Measurements from ENCODE around the gene PROKR1. TPM values are rescaled to one million over a fixed set of nuclear protein-coding genes. Genes with fewer than 3 reads are reported as not detected.
A peak's percentile ranks its signal among the peaks of the same experiment; 100 is the strongest.

Gene PROKR1
- total and polyA plus RNA-seq, 4 donors = 2.2 to 5.8 (median 4.9) TPM

DNA sequence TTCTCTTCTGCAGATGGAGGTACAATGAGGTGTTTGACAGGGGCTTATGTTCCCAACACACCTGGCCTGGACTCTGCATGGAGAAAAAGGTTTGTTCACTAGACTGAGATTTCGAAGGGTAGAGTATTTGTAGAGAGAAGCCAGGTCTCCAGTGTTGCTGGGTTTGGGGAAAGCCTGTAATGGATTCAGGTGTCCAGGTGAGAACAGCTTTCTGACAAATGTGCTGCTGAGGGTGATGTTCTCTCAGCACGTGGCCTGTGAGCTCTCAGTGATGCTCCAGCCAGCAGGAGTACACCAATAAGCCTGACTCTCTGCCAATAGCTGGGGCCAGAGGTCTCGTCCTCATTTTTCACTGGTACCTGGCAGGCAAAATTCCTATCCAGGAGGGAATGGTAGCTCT, 47.5 kb downstream of the PROKR1 start:
- H3K4me3 ChIP-seq (ENCODE audit: low read depth, low read length) = no peak overlapping the region
- no peaks in the 10 kb centered on the region for H3K4me1 ChIP-seq (ENCODE audit: control insufficient read depth, insufficient read depth, low read length)
- H3K27me3 ChIP-seq (ENCODE audit: control insufficient read depth, insufficient read depth, low read length) = no peaks in the 10 kb centered on the region
- no peaks in the 10 kb centered on the region for H3K9me3 ChIP-seq (ENCODE audit: control insufficient read depth, insufficient read depth, low read length)
- H3K27ac ChIP-seq (ENCODE audit: low read depth, low read length) = no peak overlapping the region
- DNase-seq (ENCODE audit: low read depth in 4 of 6, low spot score in 6 of 6) = no peak
- 68% methylated on average over 2 of the region's 3 CpGs for WGBS (ENCODE audit: insufficient coverage)
- H3K36me3 ChIP-seq (ENCODE audit: control insufficient read depth, insufficient read depth, low read length) = no peaks in the 10 kb centered on the region

DNA sequence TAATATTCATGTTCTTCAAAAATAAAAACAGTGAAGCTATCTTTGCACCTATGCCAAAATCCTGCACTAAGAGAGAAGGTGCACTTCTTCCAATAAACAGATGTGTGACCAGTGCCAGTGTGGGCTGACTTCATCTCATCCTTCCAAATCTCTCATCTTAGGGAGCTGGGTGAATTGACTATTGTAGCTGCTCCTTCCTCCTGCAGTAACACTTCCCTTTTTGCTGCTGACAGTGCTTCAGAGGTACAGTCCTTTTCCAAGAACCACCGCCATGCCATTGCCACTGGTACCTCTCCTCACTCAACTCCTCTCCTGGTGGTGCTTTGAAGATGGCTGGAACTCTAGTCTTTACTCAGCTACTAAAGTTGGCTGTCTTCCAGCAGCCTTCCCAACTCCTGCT, 49.1 kb downstream of the PROKR1 start:
- no peak overlapping the region for H3K27ac ChIP-seq (ENCODE audit: low read depth, low read length)
- no peaks in the 10 kb centered on the region for H3K27me3 ChIP-seq (ENCODE audit: control insufficient read depth, insufficient read depth, low read length)
- no peak overlapping the region for H3K4me3 ChIP-seq (ENCODE audit: low read depth, low read length)
- WGBS (ENCODE audit: insufficient coverage) = no CpG with 5 or more reads among the region's 1 CpG
- H3K9me3 ChIP-seq (ENCODE audit: control insufficient read depth, insufficient read depth, low read length) = no peaks in the 10 kb centered on the region
- DNase-seq (ENCODE audit: low read depth in 4 of 6, low spot score in 6 of 6) = no peak
- no peaks in the 10 kb centered on the region for H3K4me1 ChIP-seq (ENCODE audit: control insufficient read depth, insufficient read depth, low read length)
- H3K36me3 ChIP-seq (ENCODE audit: control insufficient read depth, insufficient read depth, low read length) = no peaks in the 10 kb centered on the region

DNA sequence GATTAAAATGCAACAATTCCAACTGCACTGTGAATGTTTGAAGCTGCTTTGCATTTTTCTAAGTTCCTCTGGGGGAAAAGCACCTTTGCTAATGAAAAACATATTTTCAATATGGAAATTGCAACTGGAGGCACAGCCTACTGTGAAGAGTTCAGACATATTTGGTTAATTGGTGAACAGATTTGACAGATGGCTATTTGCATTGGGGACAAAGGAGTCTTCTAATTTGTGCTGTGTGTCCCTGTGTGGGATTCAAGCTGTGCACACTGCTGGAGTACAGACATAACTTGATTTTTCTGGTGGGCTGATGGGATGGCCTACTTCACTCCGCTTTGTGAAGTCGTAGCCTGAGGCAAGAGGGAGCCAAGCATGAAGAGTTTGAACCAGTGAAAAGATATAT, 50.6 kb downstream of the PROKR1 start:
- DNase-seq (ENCODE audit: low read depth in 4 of 6, low spot score in 6 of 6) = peak in 2 of 6 donors; percentile 77 to 82
- Histone ChIP-seq H3K27ac (ENCODE audit: low read depth, low read length) (no peak overlapping the region), H3K4me3 (ENCODE audit: low read depth, low read length) (no peak overlapping the region), H3K4me1 (ENCODE audit: control insufficient read depth, insufficient read depth, low read length) (no peaks in the 10 kb centered on the region), H3K9me3 (ENCODE audit: control insufficient read depth, insufficient read depth, low read length) (no peaks in the 10 kb centered on the region), H3K36me3 (ENCODE audit: control insufficient read depth, insufficient read depth, low read length) (no peaks in the 10 kb centered on the region), H3K27me3 (ENCODE audit: control insufficient read depth, insufficient read depth, low read length) (no peaks in the 10 kb centered on the region)
- WGBS (ENCODE audit: insufficient coverage) = no CpG with 5 or more reads among the region's 2 CpGs

DNA sequence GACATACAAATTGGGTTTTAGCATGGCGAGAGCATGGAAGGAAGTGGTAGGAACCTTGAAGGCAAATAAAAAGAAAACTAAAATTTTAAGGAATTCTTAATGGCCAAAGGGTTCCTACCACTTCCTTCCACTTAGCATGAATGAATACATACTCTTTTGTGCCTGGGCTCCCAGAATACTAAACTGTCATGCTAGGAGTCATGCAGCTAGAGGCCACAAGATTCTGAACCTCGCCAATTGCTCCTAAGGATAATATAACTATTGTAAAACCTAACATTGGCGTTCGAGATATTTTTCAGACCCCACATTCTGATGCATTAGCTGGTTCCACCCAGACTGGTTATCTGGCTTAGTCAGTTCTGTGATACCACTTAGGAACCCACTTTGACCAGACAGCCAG, 52.6 kb downstream of the PROKR1 start:
- DNase-seq (ENCODE audit: low read depth in 4 of 6, low spot score in 6 of 6) = no peak
- Histone ChIP-seq H3K4me1 (ENCODE audit: control insufficient read depth, insufficient read depth, low read length) (no peaks in the 10 kb centered on the region), H3K4me3 (ENCODE audit: low read depth, low read length) (no peak overlapping the region), H3K36me3 (ENCODE audit: control insufficient read depth, insufficient read depth, low read length) (no peaks in the 10 kb centered on the region), H3K27ac (ENCODE audit: low read depth, low read length) (no peak overlapping the region), H3K9me3 (ENCODE audit: control insufficient read depth, insufficient read depth, low read length) (no peaks in the 10 kb centered on the region), H3K27me3 (ENCODE audit: control insufficient read depth, insufficient read depth, low read length) (no peaks in the 10 kb centered on the region)
- WGBS (ENCODE audit: insufficient coverage) = 83% methylated on average over 3 of the region's 4 CpGs

DNA sequence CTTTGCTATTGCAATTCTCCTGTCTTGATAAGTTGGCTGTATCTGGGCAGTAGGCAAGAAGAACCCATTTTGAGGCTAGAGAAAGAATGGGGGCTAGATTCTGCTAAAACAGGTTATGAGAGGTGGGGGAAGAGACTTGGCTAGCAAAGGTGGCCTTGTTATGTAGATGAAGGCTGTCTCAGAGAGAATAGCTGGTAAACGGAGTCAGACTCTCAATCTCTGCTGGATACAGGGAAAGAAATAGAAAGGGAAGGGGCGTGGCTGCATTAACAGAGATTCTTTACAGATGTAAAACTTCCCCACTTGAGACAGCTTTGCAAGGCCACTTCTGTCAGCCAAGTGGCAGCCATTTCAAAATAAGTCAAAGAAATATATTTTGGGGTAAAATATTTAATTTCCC, 53.2 kb downstream of the PROKR1 start:
- H3K27ac ChIP-seq (ENCODE audit: low read depth, low read length) = no peak overlapping the region
- H3K9me3 ChIP-seq (ENCODE audit: control insufficient read depth, insufficient read depth, low read length) = no peaks in the 10 kb centered on the region
- no peak overlapping the region for H3K4me3 ChIP-seq (ENCODE audit: low read depth, low read length)
- no peaks in the 10 kb centered on the region for H3K4me1 ChIP-seq (ENCODE audit: control insufficient read depth, insufficient read depth, low read length)
- no peaks in the 10 kb centered on the region for H3K27me3 ChIP-seq (ENCODE audit: control insufficient read depth, insufficient read depth, low read length)
- WGBS (ENCODE audit: insufficient coverage) = no CpG with 5 or more reads among the region's 2 CpGs
- DNase-seq (ENCODE audit: low read depth in 4 of 6, low spot score in 6 of 6) = no peak
- H3K36me3 ChIP-seq (ENCODE audit: control insufficient read depth, insufficient read depth, low read length) = no peaks in the 10 kb centered on the region

DNA sequence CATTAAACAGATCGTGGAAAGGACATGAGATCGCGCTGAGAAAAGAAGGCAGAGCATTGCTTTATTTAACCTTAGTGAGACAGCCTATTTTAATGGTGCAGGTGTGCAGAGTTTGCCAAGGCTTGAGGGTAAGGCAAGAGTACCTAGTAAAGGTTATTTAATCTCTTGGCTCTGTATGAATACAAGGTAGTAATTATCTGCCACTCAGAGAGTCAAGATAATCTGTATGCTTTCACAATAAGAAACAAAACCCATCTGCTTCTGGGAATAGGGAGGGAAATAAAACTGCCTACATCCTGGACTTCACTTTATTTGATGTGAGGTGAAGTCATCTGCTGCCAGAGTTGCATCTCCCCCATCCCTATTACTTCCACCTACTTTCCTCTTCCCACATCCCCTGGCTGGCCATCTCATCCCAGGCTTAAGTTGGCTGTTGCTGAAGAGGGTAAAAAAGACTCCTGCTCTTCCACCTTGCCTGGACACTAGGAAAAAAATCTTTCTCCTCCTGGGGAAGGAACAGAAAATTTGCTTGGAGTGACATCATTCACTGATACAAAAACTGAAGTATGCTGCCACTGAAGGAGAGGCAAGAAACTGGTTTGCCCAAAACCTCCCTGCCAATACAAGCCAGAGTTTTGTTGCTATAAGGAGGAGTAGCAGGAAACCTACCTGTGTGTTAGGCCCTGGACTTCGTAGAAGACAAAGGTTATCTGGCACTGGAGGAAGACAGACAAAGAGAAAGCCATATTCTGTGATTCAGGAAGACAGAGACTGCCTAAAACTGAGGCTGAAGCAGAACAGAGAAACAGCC, 55.4 kb downstream of the PROKR1 start:
- no peaks in the 10 kb centered on the region for H3K27me3 ChIP-seq (ENCODE audit: control insufficient read depth, insufficient read depth, low read length)
- no peaks in the 10 kb centered on the region for H3K4me1 ChIP-seq (ENCODE audit: control insufficient read depth, insufficient read depth, low read length)
- WGBS (ENCODE audit: insufficient coverage) = 69% methylated on average over 4 of the region's 4 CpGs
- no peak overlapping the region for H3K27ac ChIP-seq (ENCODE audit: low read depth, low read length)
- no peaks in the 10 kb centered on the region for H3K9me3 ChIP-seq (ENCODE audit: control insufficient read depth, insufficient read depth, low read length)
- no peak overlapping the region for H3K4me3 ChIP-seq (ENCODE audit: low read depth, low read length)
- DNase-seq (ENCODE audit: low read depth in 4 of 6, low spot score in 6 of 6) = no peak
- H3K36me3 ChIP-seq (ENCODE audit: control insufficient read depth, insufficient read depth, low read length) = no peaks in the 10 kb centered on the region

DNA sequence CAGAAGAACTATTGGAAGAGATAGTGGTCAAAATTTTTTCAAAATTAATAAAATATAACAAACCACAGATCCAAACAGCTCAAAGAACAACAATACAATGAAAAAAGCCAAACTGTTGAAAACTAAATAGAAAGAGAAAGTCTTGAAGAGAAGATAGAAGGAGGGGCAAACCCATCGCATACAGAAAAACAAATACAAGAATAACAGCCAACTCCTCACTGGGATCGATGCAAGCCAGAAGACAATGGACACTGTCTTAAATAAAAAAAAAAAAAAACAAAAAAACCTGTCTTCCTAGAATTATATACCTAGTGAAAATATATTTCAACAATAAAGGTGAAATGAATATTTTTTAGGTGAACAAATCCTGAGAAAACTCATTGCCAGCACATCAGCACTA, 57.2 kb downstream of the PROKR1 start:
- Histone ChIP-seq H3K4me1 (ENCODE audit: control insufficient read depth, insufficient read depth, low read length) (no peaks in the 10 kb centered on the region), H3K9me3 (ENCODE audit: control insufficient read depth, insufficient read depth, low read length) (no peaks in the 10 kb centered on the region), H3K4me3 (ENCODE audit: low read depth, low read length) (no peak overlapping the region)

DNA sequence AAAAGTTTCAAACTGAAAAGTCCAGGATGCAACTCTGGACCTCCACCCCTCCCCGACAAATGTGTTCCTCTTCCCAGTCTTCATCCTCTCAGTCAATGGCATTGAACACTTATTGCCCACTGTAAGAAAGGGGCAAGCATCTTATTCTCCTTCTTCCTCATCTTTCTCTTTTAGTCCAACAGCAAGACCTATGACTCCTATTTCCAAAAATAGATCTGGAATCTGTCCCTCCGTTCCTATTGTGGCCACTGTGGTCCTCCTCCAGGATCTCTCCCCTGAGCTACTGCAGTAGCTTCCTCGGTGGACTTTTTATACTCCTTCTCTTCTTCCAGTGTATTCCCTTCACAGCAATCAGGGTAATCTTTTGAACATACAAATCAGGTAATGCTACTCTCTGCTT, 63.3 kb downstream of the PROKR1 start:
- WGBS (ENCODE audit: insufficient coverage) = 84% methylated on average over 2 of the region's 3 CpGs

More for the DNA sequence above, 57.2 kb downstream of the PROKR1 start:
- Histone ChIP-seq H3K27ac (ENCODE audit: low read depth, low read length) (no peak overlapping the region), H3K36me3 (ENCODE audit: control insufficient read depth, insufficient read depth, low read length) (no peaks in the 10 kb centered on the region), H3K27me3 (ENCODE audit: control insufficient read depth, insufficient read depth, low read length) (no peaks in the 10 kb centered on the region)
- no peak for DNase-seq (ENCODE audit: low read depth in 4 of 6, low spot score in 6 of 6)
- no CpG with 5 or more reads among the region's 2 CpGs for WGBS (ENCODE audit: insufficient coverage)

More for the DNA sequence above, 63.3 kb downstream of the PROKR1 start:
- Histone ChIP-seq H3K36me3 (ENCODE audit: control insufficient read depth, insufficient read depth, low read length) (no peaks in the 10 kb centered on the region), H3K27me3 (ENCODE audit: control insufficient read depth, insufficient read depth, low read length) (no peaks in the 10 kb centered on the region), H3K9me3 (ENCODE audit: control insufficient read depth, insufficient read depth, low read length) (no peaks in the 10 kb centered on the region), H3K4me1 (ENCODE audit: control insufficient read depth, insufficient read depth, low read length) (no peaks in the 10 kb centered on the region), H3K27ac (ENCODE audit: low read depth, low read length) (no peak overlapping the region), H3K4me3 (ENCODE audit: low read depth, low read length) (no peak overlapping the region)
- no peak for DNase-seq (ENCODE audit: low read depth in 4 of 6, low spot score in 6 of 6)

Data from spinal cord (tissue), 10 donors.